HEK293 (cell line): ENCODE results near the gene CDC73.

Source experiments
- CTCF ChIA-PET: fragments of 350-600 bp; formaldehyde crosslinking; extraction: SDS; loops from one replicate; lab custom pipeline; 2021; ENCODE audit warnings: antibody characterized with exemption; lab: Yijun Ruan, JAX
- POLR2A ChIA-PET: fragments of 300-600 bp; formaldehyde crosslinking; extraction: SDS; loops from one replicate; lab custom pipeline; 2020; ENCODE audit warnings: antibody characterized with exemption, inconsistent platforms; lab: Yijun Ruan, JAX
- H3K27ac ChIP-seq: fragments of 200-500 bp; sonication (Bioruptor generic); 2 replicates; pipeline ENCODE4 v1.5.1; 2014; ENCODE audit warnings: low read depth, low read length, control low read depth, inconsistent platforms; ENCODE audit errors: extremely low read depth
- H3K36me3 ChIP-seq, 2 experiments: fragments of 200-500 bp in 1 of 2; sonication (Bioruptor generic) in 1 of 2; 1 replicate in 1 of 2; 2 replicates in 1 of 2; pipeline ENCODE4 v1.5.1; 2014 to 2017; ENCODE audit warnings: inconsistent platforms in 2 of 2, low read length in 2 of 2; ENCODE audit not compliant: control insufficient read depth in 2 of 2, insufficient read depth in 1 of 2
- H3K4me1 ChIP-seq: fragments of 200-500 bp; sonication (Bioruptor generic); 2 replicates; pipeline ENCODE4 v1.5.1; 2014; ENCODE audit warnings: mild to moderate bottlenecking, low read length, inconsistent platforms; ENCODE audit not compliant: control insufficient read depth, insufficient read depth
- H3K4me3 ChIP-seq: 2 replicates; pipeline ENCODE4 v1.5.1; 2011; ENCODE audit warnings: low read depth, mild to moderate bottlenecking, control low read depth, low read length, moderate library complexity
- H3K9me3 ChIP-seq: fragments of 200-500 bp; sonication (Bioruptor generic); 2 replicates; pipeline ENCODE4 v1.5.1; 2014; ENCODE audit warnings: low read depth, low read length, inconsistent platforms; ENCODE audit not compliant: control insufficient read depth, insufficient read depth
- MEIS1 ChIP-seq: sonication (generic); formaldehyde crosslinking; IDR thresholded peaks from 2 replicates; pipeline ENCODE4 v1.8.1; 2022; ENCODE audit warnings: missing genetic modification reagents, mild to moderate bottlenecking, borderline replicate concordance
- OSR2 ChIP-seq: fragments of 450-650 bp; formaldehyde crosslinking; IDR thresholded peaks from 2 replicates; pipeline ENCODE4 v1.5.1; 2016; ENCODE audit warnings: missing biosample characterization, missing genetic modification characterization
- SETDB1 ChIP-seq: IDR thresholded peaks from one replicate; pipeline ENCODE4 v1.6.1; 2017; ENCODE audit warnings: mild to moderate bottlenecking, low read length, moderate library complexity, mixed read lengths; ENCODE audit not compliant: insufficient read length
- ZFP3 ChIP-seq: fragments of 450-650 bp; formaldehyde crosslinking; IDR thresholded peaks from 2 replicates; pipeline ENCODE4 v1.5.1; 2016; ENCODE audit warnings: low read depth, missing biosample characterization, missing genetic modification characterization
- ZNF157 ChIP-seq: fragments of 450-650 bp; formaldehyde crosslinking; IDR thresholded peaks from 2 replicates; pipeline ENCODE4 v1.5.1; 2016; ENCODE audit warnings: missing biosample characterization, missing genetic modification characterization
- ZNF214 ChIP-seq: fragments of 450-650 bp; formaldehyde crosslinking; IDR thresholded peaks from 2 replicates; pipeline ENCODE4 v1.5.1; 2017; ENCODE audit warnings: missing biosample characterization, mild to moderate bottlenecking, missing genetic modification characterization, borderline replicate concordance
- ZNF24 ChIP-seq: fragments of 450-650 bp; formaldehyde crosslinking; IDR thresholded peaks from 2 replicates; pipeline ENCODE4 v1.5.1; 2016; ENCODE audit warnings: missing biosample characterization, missing genetic modification characterization
- ZNF366 ChIP-seq: fragments of 450-650 bp; formaldehyde crosslinking; conservative IDR thresholded peaks from 2 replicates; pipeline ENCODE4 v1.5.1; 2016; ENCODE audit warnings: missing biosample characterization, missing genetic modification characterization
- ZNF404 ChIP-seq: fragments of 450-650 bp; formaldehyde crosslinking; IDR thresholded peaks from 2 replicates; pipeline ENCODE4 v1.5.1; 2017; ENCODE audit warnings: missing biosample characterization, missing genetic modification characterization
- ZNF521 ChIP-seq: fragments of 450-650 bp; formaldehyde crosslinking; IDR thresholded peaks from 2 replicates; pipeline ENCODE4 v1.5.1; 2017; ENCODE audit warnings: missing biosample characterization, mild to moderate bottlenecking, missing genetic modification characterization
- ZNF747 ChIP-seq: fragments of 450-650 bp; formaldehyde crosslinking; IDR thresholded peaks from 2 replicates; pipeline ENCODE4 v1.5.1; 2016; ENCODE audit warnings: missing biosample characterization, missing genetic modification characterization
- ZNF768 ChIP-seq: fragments of 450-650 bp; formaldehyde crosslinking; IDR thresholded peaks from 2 replicates; pipeline ENCODE4 v1.5.1; 2018; ENCODE audit warnings: missing biosample characterization, mild to moderate bottlenecking, missing genetic modification characterization
- ZNF843 ChIP-seq: fragments of 450-650 bp; formaldehyde crosslinking; IDR thresholded peaks from 2 replicates; pipeline ENCODE4 v1.5.1; 2016; ENCODE audit warnings: missing biosample characterization, missing genetic modification characterization
- ZXDB ChIP-seq: fragments of 450-650 bp; formaldehyde crosslinking; IDR thresholded peaks from 2 replicates; pipeline ENCODE4 v1.5.1; 2016; ENCODE audit warnings: missing biosample characterization, missing genetic modification characterization
- TF ChIP-seq, protein P1 (sequence below): fragments of 450-650 bp; formaldehyde crosslinking; IDR thresholded peaks from 2 replicates; pipeline ENCODE4 v1.5.1; 2016; ENCODE audit warnings: missing biosample characterization, missing genetic modification characterization, low read depth
- TF ChIP-seq, protein P2 (sequence below): fragments of 450-650 bp; formaldehyde crosslinking; conservative IDR thresholded peaks from 2 replicates; pipeline ENCODE4 v1.5.1; 2016; ENCODE audit warnings: low read depth, missing biosample characterization, missing genetic modification characterization
- TF ChIP-seq, protein P3 (sequence below): fragments of 450-650 bp; formaldehyde crosslinking; IDR thresholded peaks from 2 replicates; pipeline ENCODE4 v1.5.1; 2016; ENCODE audit warnings: missing biosample characterization, missing genetic modification characterization
- TF ChIP-seq, protein P4 (sequence below): fragments of 450-650 bp; formaldehyde crosslinking; IDR thresholded peaks from 2 replicates; pipeline ENCODE4 v1.5.1; 2017; ENCODE audit warnings: missing biosample characterization, missing genetic modification characterization
- TF ChIP-seq, protein P5 (sequence below): fragments of 450-650 bp; formaldehyde crosslinking; IDR thresholded peaks from 2 replicates; pipeline ENCODE4 v1.5.1; 2016; ENCODE audit warnings: missing biosample characterization, missing genetic modification characterization

The CDC73 gene

DNA sequence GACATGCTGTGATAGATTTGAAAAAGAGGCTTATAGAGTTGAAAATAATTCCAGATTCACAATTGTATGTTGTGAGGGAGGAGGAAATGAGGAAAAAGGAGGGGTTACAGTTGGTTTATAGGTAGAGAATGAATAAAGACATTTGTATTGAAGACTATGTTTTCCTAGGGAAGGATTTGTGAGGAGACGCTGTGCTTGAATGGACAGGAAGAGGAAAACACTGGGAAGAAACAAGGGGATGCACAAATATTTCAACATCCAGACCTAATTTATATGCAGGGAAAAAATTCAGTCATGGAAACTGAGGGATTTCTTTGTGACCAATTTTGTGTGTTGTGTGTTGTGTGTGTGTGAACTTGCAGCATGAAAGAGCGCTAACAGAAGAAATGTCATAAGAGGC, 157.1 kb downstream of the CDC73 start:
- no peaks in the 10 kb centered on the region for H3K9me3 ChIP-seq
- no peak overlapping the region for H3K27ac ChIP-seq
- POLR2A ChIA-PET: no interaction called here
- TF ChIP-seq, protein P1, sequence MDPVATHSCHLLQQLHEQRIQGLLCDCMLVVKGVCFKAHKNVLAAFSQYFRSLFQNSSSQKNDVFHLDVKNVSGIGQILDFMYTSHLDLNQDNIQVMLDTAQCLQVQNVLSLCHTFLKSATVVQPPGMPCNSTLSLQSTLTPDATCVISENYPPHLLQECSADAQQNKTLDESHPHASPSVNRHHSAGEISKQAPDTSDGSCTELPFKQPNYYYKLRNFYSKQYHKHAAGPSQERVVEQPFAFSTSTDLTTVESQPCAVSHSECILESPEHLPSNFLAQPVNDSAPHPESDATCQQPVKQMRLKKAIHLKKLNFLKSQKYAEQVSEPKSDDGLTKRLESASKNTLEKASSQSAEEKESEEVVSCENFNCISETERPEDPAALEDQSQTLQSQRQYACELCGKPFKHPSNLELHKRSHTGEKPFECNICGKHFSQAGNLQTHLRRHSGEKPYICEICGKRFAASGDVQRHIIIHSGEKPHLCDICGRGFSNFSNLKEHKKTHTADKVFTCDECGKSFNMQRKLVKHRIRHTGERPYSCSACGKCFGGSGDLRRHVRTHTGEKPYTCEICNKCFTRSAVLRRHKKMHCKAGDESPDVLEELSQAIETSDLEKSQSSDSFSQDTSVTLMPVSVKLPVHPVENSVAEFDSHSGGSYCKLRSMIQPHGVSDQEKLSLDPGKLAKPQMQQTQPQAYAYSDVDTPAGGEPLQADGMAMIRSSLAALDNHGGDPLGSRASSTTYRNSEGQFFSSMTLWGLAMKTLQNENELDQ (tag by site-specific recombination): no peak
- TF ChIP-seq ZXDB (tag by site-specific recombination) (no peak), ZNF404 (tag by site-specific recombination) (no peak), ZNF214 (no peak), SETDB1 (no peak)
- TF ChIP-seq, protein P2, sequence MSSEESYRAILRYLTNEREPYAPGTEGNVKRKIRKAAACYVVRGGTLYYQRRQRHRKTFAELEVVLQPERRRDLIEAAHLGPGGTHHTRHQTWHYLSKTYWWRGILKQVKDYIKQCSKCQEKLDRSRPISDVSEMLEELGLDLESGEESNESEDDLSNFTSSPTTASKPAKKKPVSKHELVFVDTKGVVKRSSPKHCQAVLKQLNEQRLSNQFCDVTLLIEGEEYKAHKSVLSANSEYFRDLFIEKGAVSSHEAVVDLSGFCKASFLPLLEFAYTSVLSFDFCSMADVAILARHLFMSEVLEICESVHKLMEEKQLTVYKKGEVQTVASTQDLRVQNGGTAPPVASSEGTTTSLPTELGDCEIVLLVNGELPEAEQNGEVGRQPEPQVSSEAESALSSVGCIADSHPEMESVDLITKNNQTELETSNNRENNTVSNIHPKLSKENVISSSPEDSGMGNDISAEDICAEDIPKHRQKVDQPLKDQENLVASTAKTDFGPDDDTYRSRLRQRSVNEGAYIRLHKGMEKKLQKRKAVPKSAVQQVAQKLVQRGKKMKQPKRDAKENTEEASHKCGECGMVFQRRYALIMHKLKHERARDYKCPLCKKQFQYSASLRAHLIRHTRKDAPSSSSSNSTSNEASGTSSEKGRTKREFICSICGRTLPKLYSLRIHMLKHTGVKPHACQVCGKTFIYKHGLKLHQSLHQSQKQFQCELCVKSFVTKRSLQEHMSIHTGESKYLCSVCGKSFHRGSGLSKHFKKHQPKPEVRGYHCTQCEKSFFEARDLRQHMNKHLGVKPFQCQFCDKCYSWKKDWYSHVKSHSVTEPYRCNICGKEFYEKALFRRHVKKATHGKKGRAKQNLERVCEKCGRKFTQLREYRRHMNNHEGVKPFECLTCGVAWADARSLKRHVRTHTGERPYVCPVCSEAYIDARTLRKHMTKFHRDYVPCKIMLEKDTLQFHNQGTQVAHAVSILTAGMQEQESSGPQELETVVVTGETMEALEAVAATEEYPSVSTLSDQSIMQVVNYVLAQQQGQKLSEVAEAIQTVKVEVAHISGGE (tag by site-specific recombination): peak; percentile 54
- CTCF ChIA-PET: no interaction called here
- H3K36me3 ChIP-seq: no peaks in the 10 kb centered on the region
- no peaks in the 10 kb centered on the region for H3K4me1 ChIP-seq
- H3K4me3 ChIP-seq: no peak overlapping the region

DNA sequence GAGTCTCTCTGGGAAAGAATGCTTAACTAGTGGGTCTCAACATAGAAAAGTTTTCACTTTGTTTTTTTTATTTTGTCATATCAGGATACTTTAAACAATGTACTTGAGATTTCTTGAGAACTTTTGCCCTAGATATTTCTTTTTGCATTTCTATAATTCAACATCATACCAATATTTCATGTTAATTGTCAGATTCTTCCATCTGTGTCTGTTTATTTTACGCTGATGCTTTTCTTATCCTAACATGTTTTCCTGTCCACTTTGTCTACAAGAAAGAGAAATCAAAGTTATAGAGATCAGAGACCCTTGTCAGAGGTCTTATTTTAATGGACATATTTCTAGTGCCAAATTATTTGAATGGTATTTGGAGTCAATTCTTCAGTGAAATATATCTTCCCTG, 160.1 kb downstream of the CDC73 start:
- no peak overlapping the region for H3K4me3 ChIP-seq
- H3K27ac ChIP-seq: no peak overlapping the region
- ChIA-PET CTCF (no interaction called here), POLR2A (no interaction called here)
- H3K4me1 ChIP-seq: no peaks in the 10 kb centered on the region
- H3K9me3 ChIP-seq: no peaks in the 10 kb centered on the region
- no peaks in the 10 kb centered on the region for H3K36me3 ChIP-seq
- TF ChIP-seq, protein P3, sequence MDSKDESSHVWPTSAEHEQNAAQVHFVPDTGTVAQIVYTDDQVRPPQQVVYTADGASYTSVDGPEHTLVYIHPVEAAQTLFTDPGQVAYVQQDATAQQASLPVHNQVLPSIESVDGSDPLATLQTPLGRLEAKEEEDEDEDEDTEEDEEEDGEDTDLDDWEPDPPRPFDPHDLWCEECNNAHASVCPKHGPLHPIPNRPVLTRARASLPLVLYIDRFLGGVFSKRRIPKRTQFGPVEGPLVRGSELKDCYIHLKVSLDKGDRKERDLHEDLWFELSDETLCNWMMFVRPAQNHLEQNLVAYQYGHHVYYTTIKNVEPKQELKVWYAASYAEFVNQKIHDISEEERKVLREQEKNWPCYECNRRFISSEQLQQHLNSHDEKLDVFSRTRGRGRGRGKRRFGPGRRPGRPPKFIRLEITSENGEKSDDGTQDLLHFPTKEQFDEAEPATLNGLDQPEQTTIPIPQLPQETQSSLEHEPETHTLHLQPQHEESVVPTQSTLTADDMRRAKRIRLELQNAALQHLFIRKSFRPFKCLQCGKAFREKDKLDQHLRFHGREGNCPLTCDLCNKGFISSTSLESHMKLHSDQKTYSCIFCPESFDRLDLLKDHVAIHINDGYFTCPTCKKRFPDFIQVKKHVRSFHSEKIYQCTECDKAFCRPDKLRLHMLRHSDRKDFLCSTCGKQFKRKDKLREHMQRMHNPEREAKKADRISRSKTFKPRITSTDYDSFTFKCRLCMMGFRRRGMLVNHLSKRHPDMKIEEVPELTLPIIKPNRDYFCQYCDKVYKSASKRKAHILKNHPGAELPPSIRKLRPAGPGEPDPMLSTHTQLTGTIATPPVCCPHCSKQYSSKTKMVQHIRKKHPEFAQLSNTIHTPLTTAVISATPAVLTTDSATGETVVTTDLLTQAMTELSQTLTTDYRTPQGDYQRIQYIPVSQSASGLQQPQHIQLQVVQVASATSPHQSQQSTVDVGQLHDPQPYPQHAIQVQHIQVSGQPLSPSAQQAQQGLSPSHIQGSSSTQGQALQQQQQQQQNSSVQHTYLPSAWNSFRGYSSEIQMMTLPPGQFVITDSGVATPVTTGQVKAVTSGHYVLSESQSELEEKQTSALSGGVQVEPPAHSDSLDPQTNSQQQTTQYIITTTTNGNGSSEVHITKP (tag by site-specific recombination): no peak
- TF ChIP-seq ZNF521 (tag by site-specific recombination): no peak
- TF ChIP-seq, protein P4, sequence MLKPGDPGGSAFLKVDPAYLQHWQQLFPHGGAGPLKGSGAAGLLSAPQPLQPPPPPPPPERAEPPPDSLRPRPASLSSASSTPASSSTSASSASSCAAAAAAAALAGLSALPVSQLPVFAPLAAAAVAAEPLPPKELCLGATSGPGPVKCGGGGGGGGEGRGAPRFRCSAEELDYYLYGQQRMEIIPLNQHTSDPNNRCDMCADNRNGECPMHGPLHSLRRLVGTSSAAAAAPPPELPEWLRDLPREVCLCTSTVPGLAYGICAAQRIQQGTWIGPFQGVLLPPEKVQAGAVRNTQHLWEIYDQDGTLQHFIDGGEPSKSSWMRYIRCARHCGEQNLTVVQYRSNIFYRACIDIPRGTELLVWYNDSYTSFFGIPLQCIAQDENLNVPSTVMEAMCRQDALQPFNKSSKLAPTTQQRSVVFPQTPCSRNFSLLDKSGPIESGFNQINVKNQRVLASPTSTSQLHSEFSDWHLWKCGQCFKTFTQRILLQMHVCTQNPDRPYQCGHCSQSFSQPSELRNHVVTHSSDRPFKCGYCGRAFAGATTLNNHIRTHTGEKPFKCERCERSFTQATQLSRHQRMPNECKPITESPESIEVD (tag by site-specific recombination): no peak
- TF ChIP-seq MEIS1 (CRISPR knock-in tag): no peak
- TF ChIP-seq ZFP3 (tag by site-specific recombination): no peak
- no peak for TF ChIP-seq ZNF157 (tag by site-specific recombination)
- TF ChIP-seq OSR2 (tag by site-specific recombination): no peak
- TF ChIP-seq, protein P5, sequence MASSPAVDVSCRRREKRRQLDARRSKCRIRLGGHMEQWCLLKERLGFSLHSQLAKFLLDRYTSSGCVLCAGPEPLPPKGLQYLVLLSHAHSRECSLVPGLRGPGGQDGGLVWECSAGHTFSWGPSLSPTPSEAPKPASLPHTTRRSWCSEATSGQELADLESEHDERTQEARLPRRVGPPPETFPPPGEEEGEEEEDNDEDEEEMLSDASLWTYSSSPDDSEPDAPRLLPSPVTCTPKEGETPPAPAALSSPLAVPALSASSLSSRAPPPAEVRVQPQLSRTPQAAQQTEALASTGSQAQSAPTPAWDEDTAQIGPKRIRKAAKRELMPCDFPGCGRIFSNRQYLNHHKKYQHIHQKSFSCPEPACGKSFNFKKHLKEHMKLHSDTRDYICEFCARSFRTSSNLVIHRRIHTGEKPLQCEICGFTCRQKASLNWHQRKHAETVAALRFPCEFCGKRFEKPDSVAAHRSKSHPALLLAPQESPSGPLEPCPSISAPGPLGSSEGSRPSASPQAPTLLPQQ (tag by site-specific recombination): no peak
- TF ChIP-seq ZNF843: no peak
- TF ChIP-seq ZNF768: no peak
- TF ChIP-seq, protein P2 (tag by site-specific recombination): no peak
- no peak for TF ChIP-seq ZNF366
- TF ChIP-seq ZNF747 (tag by site-specific recombination): no peak
- TF ChIP-seq ZNF24: no peak
